GM12878 (cell line): ENCODE results near the gene CIP2A. TPM values are rescaled to one million over a fixed set of nuclear protein-coding genes. Genes with fewer than 3 reads are reported as not detected.

Experiments
- ATAC-seq: fragments of 200-7000 bp; cut with Tn5 transposase; 3 replicates; pipeline ENCODE4 v1.9.1; 2020; ENCODE audit warnings: mild to moderate bottlenecking, moderate library complexity
- BruUV-seq: library from RNA; stranded (reverse); fragments of 400-500 nt; replicated peaks from 2 replicates; lab custom pipeline; 2021; lab: Mats Ljungman, UMichigan
- CTCF ChIA-PET: fragments of 300-600 bp; sonication (Branson Sonifier 250); formaldehyde crosslinking; extraction: SDS; loops from one replicate; lab custom pipeline; 2021; ENCODE audit warnings: inconsistent platforms; lab: Yijun Ruan, JAX
- POLR2A ChIA-PET: fragments of 350-600 bp; formaldehyde crosslinking; extraction: SDS; loops from one replicate; lab custom pipeline; 2021; ENCODE audit warnings: inconsistent platforms; lab: Charles Lee
- RAD21 ChIA-PET: fragments of 300-600 bp; sonication (Branson Sonifier 250); formaldehyde crosslinking; loops from one replicate; lab custom pipeline; 2023; ENCODE audit warnings: antibody characterized with exemption; ENCODE audit not compliant: unreplicated experiment; lab: Charles Lee
- SMC1A ChIA-PET: fragments of 300-600 bp; sonication (Branson Sonifier 250); formaldehyde crosslinking; loops from one replicate; lab custom pipeline; 2023; ENCODE audit not compliant: unreplicated experiment, uncharacterized antibody; lab: Charles Lee
- DNase-seq: peaks from one replicate; pipeline ENCODE4 v3.0.0-alpha.2; 2011; ENCODE audit warnings: low read depth, low spot score
- FAIRE-seq: peaks from 3 replicates; lab custom pipeline; 2011; peaks lifted over from hg19 to GRCh38; lab: Jason Lieb, UNC
- H2AFZ ChIP-seq: 2 replicates; pipeline ENCODE4 v1.6.0; 2011; ENCODE audit warnings: low read depth, low read length, control low read depth; ENCODE audit not compliant: control insufficient read depth
- H3K27ac ChIP-seq: 2 replicates; pipeline ENCODE4 v1.5.1; 2011; ENCODE audit warnings: control low read depth; ENCODE audit not compliant: control insufficient read depth, insufficient read depth
- H3K27me3 ChIP-seq, 2 experiments: replicated peaks in 1 of 2; 2 replicates each; pipeline versions ENCODE4 v1.6.0 to v1.6.1; 2011; ENCODE audit warnings: low read length in 1 of 2; ENCODE audit not compliant: control insufficient read depth in 2 of 2, insufficient read depth in 2 of 2
- H3K36me3 ChIP-seq, 2 experiments: 2 replicates each; pipeline ENCODE4 v1.5.1; 2011; ENCODE audit warnings: low read length in 1 of 2; ENCODE audit not compliant: control insufficient read depth in 2 of 2, insufficient read depth in 2 of 2
- H3K4me1 ChIP-seq: 2 replicates; pipeline ENCODE4 v1.6.1; 2011; ENCODE audit warnings: mild to moderate bottlenecking, low read length, moderate library complexity, mixed read lengths; ENCODE audit not compliant: control insufficient read depth, insufficient read depth
- H3K4me2 ChIP-seq: 2 replicates; pipeline ENCODE4 v1.6.0; 2011; ENCODE audit warnings: control low read depth; ENCODE audit not compliant: control insufficient read depth, insufficient read depth
- H3K4me3 ChIP-seq: fragments of 200-600 bp; sonication (generic); 2 replicates; pipeline ENCODE4 v1.5.1; 2016
- H3K79me2 ChIP-seq: 2 replicates; pipeline ENCODE4 v1.6.0; 2011; ENCODE audit warnings: low read length; ENCODE audit not compliant: control insufficient read depth, insufficient read depth
- H3K9ac ChIP-seq: 2 replicates; pipeline ENCODE4 v1.8.0; 2011; ENCODE audit warnings: low read length, control low read depth, mixed read lengths; ENCODE audit not compliant: control insufficient read depth, insufficient read depth
- H3K9me3 ChIP-seq: replicated peaks from 3 replicates; pipeline ENCODE4 v1.5.1; 2011; ENCODE audit warnings: mild to moderate bottlenecking, low read length; ENCODE audit not compliant: control insufficient read depth, insufficient read depth
- H4K20me1 ChIP-seq: 2 replicates; pipeline ENCODE4 v1.6.0; 2011; ENCODE audit not compliant: control insufficient read depth, insufficient read depth
- CBFB ChIP-seq: IDR thresholded peaks from 2 replicates; pipeline ENCODE4 v1.6.1; 2016; ENCODE audit warnings: antibody characterized with exemption, low read depth
- CEBPB ChIP-seq, 2 experiments: fragments of 150-350 bp in 1 of 2; IDR thresholded peaks; 2 replicates each; pipeline ENCODE4 v1.6.1; 2012 to 2014; ENCODE audit warnings: low read depth in 2 of 2, low read length in 2 of 2, borderline replicate concordance in 1 of 2, inconsistent platforms in 1 of 2
- CHD4 ChIP-seq: fragments of 200-600 bp; sonication (generic); IDR thresholded peaks from 2 replicates; pipeline ENCODE4 v1.6.1; 2016; ENCODE audit warnings: mild to moderate bottlenecking
- HDAC6 ChIP-seq: fragments of 200-600 bp; sonication (generic); IDR thresholded peaks from one replicate; pipeline ENCODE4 v1.8.0; 2017; ENCODE audit warnings: antibody characterized with exemption; ENCODE audit not compliant: unreplicated experiment
- JUND ChIP-seq: IDR thresholded peaks from 2 replicates; pipeline ENCODE4 v1.6.1; 2012; ENCODE audit warnings: low read depth, mild to moderate bottlenecking, low read length, improper control_type of control experiment, moderate library complexity
- KLF5 ChIP-seq: fragments of 450-650 bp; IDR thresholded peaks from 2 replicates; pipeline ENCODE4 v1.6.1; 2014; ENCODE audit warnings: mild to moderate bottlenecking; ENCODE audit not compliant: partially characterized antibody
- MTA2 ChIP-seq: fragments of 450-650 bp; IDR thresholded peaks from 2 replicates; pipeline ENCODE4 v1.6.1; 2016; ENCODE audit warnings: low read depth, mild to moderate bottlenecking, moderate library complexity
- PKNOX1 ChIP-seq: fragments of 450-650 bp; IDR thresholded peaks from 2 replicates; pipeline ENCODE4 v1.6.1; 2016; ENCODE audit warnings: mild to moderate bottlenecking
- POLR2AphosphoS2 ChIP-seq: IDR thresholded peaks from 2 replicates; pipeline ENCODE4 v1.6.1; 2011; ENCODE audit warnings: low read depth, mild to moderate bottlenecking, low read length, improper control_type of control experiment, moderate library complexity
- RCOR1 ChIP-seq: conservative IDR thresholded peaks from 2 replicates; pipeline ENCODE4 v1.6.1; 2012; ENCODE audit warnings: low read depth, low read length, improper control_type of control experiment
- RUNX3 ChIP-seq: IDR thresholded peaks from 2 replicates; pipeline ENCODE4 v1.6.1; 2012; ENCODE audit warnings: low read length, inconsistent platforms
- USF2 ChIP-seq: IDR thresholded peaks from 2 replicates; pipeline ENCODE4 v1.6.1; 2011; ENCODE audit warnings: low read depth, low read length, improper control_type of control experiment, borderline replicate concordance
- ZNF24 ChIP-seq: fragments of 450-650 bp; IDR thresholded peaks from 2 replicates; pipeline ENCODE4 v1.6.1; 2017; ENCODE audit warnings: antibody characterized with exemption, mild to moderate bottlenecking
- WGBS: methylation state at CpG from one replicate; pipeline ENCODE4 v1.1.6; 2016; ENCODE audit warnings: low lambda C conversion rate; ENCODE audit not compliant: insufficient replicate concordance, insufficient coverage; ENCODE audit errors: missing lambda C conversion rate; 5-methylcytosine and 5-hydroxymethylcytosine counted together
- in situ Hi-C: fragments of 300-500 bp; cut with MboI; formaldehyde crosslinking; loops from 9 replicates; pipeline ENCODE4 v1.14.3; 2018; ENCODE audit warnings: mixed read lengths
- intact Hi-C: fragments of 100-400 bp; cut with micrococcal nuclease; formaldehyde crosslinking; loops from one replicate; pipeline ENCODE4 v1.14.2; 2022; ENCODE audit not compliant: unreplicated experiment
- polyA plus RNA-seq, 11 experiments: library from polyadenylated mRNA; depleted of rRNA in 4 of 11; unstranded in 6 of 11; stranded (reverse) in 5 of 11; fragments of >200 nt; fragmentation: Nextera tagmentation in 4 of 11; fragmentation: Illumina TruSeq in 1 of 11; extraction: Ambion mirVana in 4 of 11; extraction: Trizol in 1 of 11; gene quantifications; 1 replicate in 1 of 11; 2 replicates in 10 of 11; pipeline versions ENCODE4 v1.2.1 to v1.2.3, GENCODE V29; 2011 to 2016; ENCODE audit warnings: inconsistent platforms in 2 of 11, missing spikeins in 2 of 11, low read depth in 1 of 11
- total RNA-seq, 4 experiments: library from RNA; depleted of rRNA in 3 of 4; stranded (reverse); fragments of >200 nt in 3 of 4; fragmentation: Illumina TruSeq in 1 of 4; extraction: Trizol in 1 of 4; gene quantifications; 2 replicates each; pipeline versions ENCODE4 v1.2.1 to v1.2.3, GENCODE V29; 2013 to 2021

The CIP2A gene
- total and polyA plus RNA-seq, 10 of the 15 experiments (the other 5 are each of a cell fraction or from before 2014, with no cell fraction given): 12.5 to 29.7 (median 26.5) TPM

- H3K27me3 ChIP-seq: no peaks in the 10 kb centered on the region
- WGBS: 39% methylated on average over 2 of the region's 2 CpGs
- CTCF ChIA-PET: interaction anchor here (1.2 to 3.6 kb wide), 3 partner anchors 14 to 40 kb away, joined by 3 to 14 read pairs (median 3); no protein-coding TSS in a partner anchor
- H3K4me1 ChIP-seq: no peaks in the 10 kb centered on the region
- no peak for FAIRE-seq
- in situ Hi-C loops (no loop called here), intact Hi-C loops (no loop called here)
- H3K4me2 ChIP-seq: no peak overlapping the region
- H2AFZ ChIP-seq: no peak overlapping the region
- BruUV-seq: no TSS peak
- H3K4me3 ChIP-seq: no peak overlapping the region
- no peak for DNase-seq
- ATAC-seq: no peak
- no peaks in the 10 kb centered on the region for H3K9me3 ChIP-seq
- SMC1A ChIA-PET: interaction anchor here (1.5 kb wide), 1 partner anchor 14 kb away, joined by 3 read pairs; no protein-coding TSS in a partner anchor
- RAD21 ChIA-PET: interaction anchor here (1.2 kb wide), 1 partner anchor 103 kb away, joined by 3 read pairs; no protein-coding TSS in a partner anchor
- H4K20me1 ChIP-seq: no peaks in the 10 kb centered on the region
- POLR2A ChIA-PET: no interaction called here
- no peak overlapping the region for H3K27ac ChIP-seq
- no peaks in the 10 kb centered on the region for H3K79me2 ChIP-seq
- no peak overlapping the region for H3K9ac ChIP-seq
- no peaks in the 10 kb centered on the region for H3K36me3 ChIP-seq
- TF ChIP-seq CHD4 (no peak), PKNOX1 (no peak), JUND (no peak), MTA2 (no peak), RUNX3 (no peak), KLF5 (no peak), CEBPB (IDR thresholded peaks at IDR 0.05; ENCODE audit: borderline replicate concordance in 1 of 2, low read depth in 2 of 2, low read length in 2 of 2) (no peak), ZNF24 (no peak), RCOR1 (no peak), POLR2AphosphoS2 (no peak), HDAC6 (no peak), CBFB (no peak), USF2 (no peak)
Observed at GRCh38 chr3:108512671-108513070, 76.6 kb downstream of the CIP2A start.
